ENCODE results near the gene EEFSEC. TPM values are rescaled to one million over a fixed set of nuclear protein-coding genes. Genes with fewer than 3 reads are reported as not detected.

Gene EEFSEC
- total RNA-seq, 4 donors from 2014 or later: 9.1 to 17.4 (median 15.8) TPM

DNA sequence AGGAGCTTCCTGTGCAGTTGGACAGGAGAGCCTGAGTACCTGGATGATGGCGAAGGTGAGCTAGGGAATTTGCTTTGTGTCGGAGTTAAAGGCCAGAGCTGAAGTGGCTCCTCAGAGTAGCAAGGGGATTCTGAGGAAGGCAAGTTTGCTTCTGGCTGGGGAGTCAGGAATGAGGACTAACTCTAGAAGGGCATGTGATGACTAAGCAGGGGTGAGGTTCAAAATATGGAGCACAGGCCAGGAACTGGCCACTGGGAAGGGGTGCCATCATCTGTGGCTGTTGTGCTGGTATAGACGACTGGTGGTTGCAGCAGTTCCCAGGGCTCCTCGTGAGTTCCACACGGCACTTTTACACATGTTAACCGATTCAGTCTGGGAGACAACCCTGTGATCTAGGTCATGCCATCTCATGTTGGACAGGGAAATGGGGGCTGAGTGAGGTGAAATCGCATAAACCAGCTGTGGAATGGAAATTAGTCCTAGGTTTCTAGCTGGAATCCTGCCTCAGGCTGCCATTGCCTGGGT, 100.8 kb downstream of the EEFSEC start:
- Histone ChIP-seq H3K36me3 (peaks cover 0 to 9% (median 0%) of the 10 kb centered on the region in 4 donors), H3K4me3 (no peak overlapping the region), H3K4me1 (peaks cover 0 to 5% (median 0%) of the 10 kb centered on the region in 4 donors), H3K27ac (replicated peaks in 1 of 4) (no peak overlapping the region), H3K9me3 (no peaks in the 10 kb centered on the region), H3K27me3 (no peaks in the 10 kb centered on the region)
- intact Hi-C loops (cut with DNase I): no loop called here
- TF ChIP-seq POLR2AphosphoS5 (IDR thresholded peaks at IDR 0.05) (no peak), EP300 (IDR thresholded peaks at IDR 0.05) (no peak), POLR2A (IDR thresholded peaks at IDR 0.05; ENCODE audit: low read depth) (no peak)
- TF ChIP-seq, protein P1, sequence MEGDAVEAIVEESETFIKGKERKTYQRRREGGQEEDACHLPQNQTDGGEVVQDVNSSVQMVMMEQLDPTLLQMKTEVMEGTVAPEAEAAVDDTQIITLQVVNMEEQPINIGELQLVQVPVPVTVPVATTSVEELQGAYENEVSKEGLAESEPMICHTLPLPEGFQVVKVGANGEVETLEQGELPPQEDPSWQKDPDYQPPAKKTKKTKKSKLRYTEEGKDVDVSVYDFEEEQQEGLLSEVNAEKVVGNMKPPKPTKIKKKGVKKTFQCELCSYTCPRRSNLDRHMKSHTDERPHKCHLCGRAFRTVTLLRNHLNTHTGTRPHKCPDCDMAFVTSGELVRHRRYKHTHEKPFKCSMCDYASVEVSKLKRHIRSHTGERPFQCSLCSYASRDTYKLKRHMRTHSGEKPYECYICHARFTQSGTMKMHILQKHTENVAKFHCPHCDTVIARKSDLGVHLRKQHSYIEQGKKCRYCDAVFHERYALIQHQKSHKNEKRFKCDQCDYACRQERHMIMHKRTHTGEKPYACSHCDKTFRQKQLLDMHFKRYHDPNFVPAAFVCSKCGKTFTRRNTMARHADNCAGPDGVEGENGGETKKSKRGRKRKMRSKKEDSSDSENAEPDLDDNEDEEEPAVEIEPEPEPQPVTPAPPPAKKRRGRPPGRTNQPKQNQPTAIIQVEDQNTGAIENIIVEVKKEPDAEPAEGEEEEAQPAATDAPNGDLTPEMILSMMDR (IDR thresholded peaks at IDR 0.05): no peak
- DNase-seq (ENCODE audit: extremely low spot score): no peak
- 97% methylated on average over 7 of the region's 7 CpGs for WGBS

DNA sequence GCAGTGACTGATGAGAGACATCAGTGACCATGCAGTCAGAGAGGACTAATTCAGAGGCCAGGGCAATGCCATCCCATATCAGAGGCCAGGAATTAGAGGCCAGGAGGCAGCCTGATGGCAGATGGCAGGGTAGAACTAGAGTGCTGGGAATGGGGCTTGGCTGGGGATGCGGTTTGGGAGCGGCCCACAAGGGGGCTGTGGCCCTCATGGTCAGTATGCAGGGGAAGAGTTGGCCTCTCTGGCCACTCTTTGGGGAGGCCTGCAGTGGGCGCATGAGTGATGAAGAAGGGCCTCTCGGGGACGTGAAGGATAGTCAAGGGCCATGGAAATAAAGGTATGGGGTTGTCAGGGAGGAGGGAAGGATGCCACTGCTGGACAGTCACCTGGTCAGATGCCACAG, 101.7 kb downstream of the EEFSEC start:
- DNase-seq (ENCODE audit: extremely low spot score): no peak
- TF ChIP-seq, protein P1 (IDR thresholded peaks at IDR 0.05): no peak
- TF ChIP-seq POLR2AphosphoS5 (IDR thresholded peaks at IDR 0.05) (no peak), POLR2A (IDR thresholded peaks at IDR 0.05; ENCODE audit: low read depth) (no peak), EP300 (IDR thresholded peaks at IDR 0.05) (no peak)
- no peak overlapping the region for H3K27ac ChIP-seq (replicated peaks in 1 of 4)
- WGBS: 100% methylated on average over 5 of the region's 5 CpGs
- intact Hi-C loops (cut with DNase I): no loop called here
- no peaks in the 10 kb centered on the region for H3K27me3 ChIP-seq
- no peak overlapping the region for H3K4me3 ChIP-seq
- peaks cover 0 to 8% (median 4%) of the 10 kb centered on the region in 4 donors for H3K9me3 ChIP-seq
- peaks cover 0 to 5% (median 0%) of the 10 kb centered on the region in 4 donors for H3K4me1 ChIP-seq
- H3K36me3 ChIP-seq: peaks cover 0 to 4% (median 0%) of the 10 kb centered on the region in 4 donors

GRCh38 chr3:128256131-128256530, 102.8 kb downstream of the EEFSEC start:
- no peak overlapping the region for H3K27ac ChIP-seq (replicated peaks in 1 of 4)
- H3K36me3 ChIP-seq: no peaks in the 10 kb centered on the region
- no peak for DNase-seq (ENCODE audit: extremely low spot score)
- peaks cover 0 to 5% (median 0%) of the 10 kb centered on the region in 4 donors for H3K4me1 ChIP-seq
- H3K9me3 ChIP-seq: peaks cover 0 to 20% (median 10%) of the 10 kb centered on the region in 4 donors
- WGBS: 85% methylated on average over 2 of the region's 2 CpGs
- no peak overlapping the region for H3K4me3 ChIP-seq
- H3K27me3 ChIP-seq: no peaks in the 10 kb centered on the region
- intact Hi-C loops (cut with DNase I): no loop called here
- no peak for TF ChIP-seq EP300 (IDR thresholded peaks at IDR 0.05)
- TF ChIP-seq POLR2A (IDR thresholded peaks at IDR 0.05; ENCODE audit: low read depth): no peak
- TF ChIP-seq, protein P1 (IDR thresholded peaks at IDR 0.05): no peak
- no peak for TF ChIP-seq POLR2AphosphoS5 (IDR thresholded peaks at IDR 0.05)

GRCh38 chr3:128257632-128258031, 104.4 kb downstream of the EEFSEC start:
- WGBS: 96% methylated on average over 6 of the region's 6 CpGs
- TF ChIP-seq, protein P1 (IDR thresholded peaks at IDR 0.05): no peak
- TF ChIP-seq EP300 (IDR thresholded peaks at IDR 0.05) (no peak), POLR2AphosphoS5 (IDR thresholded peaks at IDR 0.05) (no peak), POLR2A (IDR thresholded peaks at IDR 0.05; ENCODE audit: low read depth) (no peak)
- Histone ChIP-seq H3K27me3 (no peaks in the 10 kb centered on the region), H3K4me3 (no peak overlapping the region), H3K36me3 (peaks cover 0 to 7% (median 6%) of the 10 kb centered on the region in 4 donors), H3K9me3 (peaks cover 0 to 20% (median 10%) of the 10 kb centered on the region in 4 donors), H3K4me1 (peaks cover 0 to 5% (median 0%) of the 10 kb centered on the region in 4 donors), H3K27ac (replicated peaks in 1 of 4) (no peak overlapping the region)
- no peak for DNase-seq (ENCODE audit: extremely low spot score)
- intact Hi-C loops (cut with DNase I): no loop called here

DNA sequence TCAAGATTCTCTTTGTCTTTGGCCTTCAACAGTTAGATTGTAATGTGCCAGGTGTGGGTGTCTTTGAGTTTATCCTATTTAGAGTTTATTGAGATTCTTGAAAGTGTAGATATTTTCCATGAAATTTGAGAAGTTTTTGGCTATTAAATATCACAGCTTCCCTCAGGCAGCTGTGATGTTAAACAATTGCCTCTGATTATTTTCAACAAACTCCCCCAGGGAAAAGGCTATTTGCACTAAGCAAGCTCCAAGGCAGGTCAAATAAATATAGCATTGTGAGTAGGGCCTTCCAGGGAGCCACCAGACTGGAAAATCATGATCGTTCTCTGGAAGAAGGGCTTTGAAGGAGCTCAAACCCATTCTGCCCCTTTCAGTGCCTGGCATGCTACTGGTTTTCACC, 107.0 kb downstream of the EEFSEC start:
- Histone ChIP-seq H3K4me3 (no peak overlapping the region), H3K27me3 (no peaks in the 10 kb centered on the region), H3K27ac (replicated peaks in 1 of 4) (no peak overlapping the region), H3K36me3 (peaks cover 0 to 20% (median 18%) of the 10 kb centered on the region in 4 donors), H3K9me3 (peaks cover 0 to 20% (median 10%) of the 10 kb centered on the region in 4 donors), H3K4me1 (peaks cover 0 to 13% (median 3%) of the 10 kb centered on the region in 4 donors)
- 100% methylated on average over 1 of the region's 1 CpG for WGBS
- TF ChIP-seq EP300 (IDR thresholded peaks at IDR 0.05) (no peak), POLR2AphosphoS5 (IDR thresholded peaks at IDR 0.05) (no peak), POLR2A (IDR thresholded peaks at IDR 0.05; ENCODE audit: low read depth) (no peak)
- TF ChIP-seq, protein P1 (IDR thresholded peaks at IDR 0.05): no peak
- intact Hi-C loops (cut with DNase I): no loop called here
- DNase-seq (ENCODE audit: extremely low spot score): no peak
